GM18867 (cell line): ENCODE data around the gene STRAP.
"Not testable (repeated sequence)": the region's sequence is repeated elsewhere in the genome, so short reads cannot be mapped to it uniquely, and the experiment has no call there.

Experiments
- ATAC-seq: cut with Tn5 transposase; IDR thresholded peaks from one replicate; pipeline ENCODE4 v1.9.1; 2021; ENCODE audit warnings: mild to moderate bottlenecking, moderate library complexity; ENCODE audit not compliant: unreplicated experiment

STRAP gene

DNA sequence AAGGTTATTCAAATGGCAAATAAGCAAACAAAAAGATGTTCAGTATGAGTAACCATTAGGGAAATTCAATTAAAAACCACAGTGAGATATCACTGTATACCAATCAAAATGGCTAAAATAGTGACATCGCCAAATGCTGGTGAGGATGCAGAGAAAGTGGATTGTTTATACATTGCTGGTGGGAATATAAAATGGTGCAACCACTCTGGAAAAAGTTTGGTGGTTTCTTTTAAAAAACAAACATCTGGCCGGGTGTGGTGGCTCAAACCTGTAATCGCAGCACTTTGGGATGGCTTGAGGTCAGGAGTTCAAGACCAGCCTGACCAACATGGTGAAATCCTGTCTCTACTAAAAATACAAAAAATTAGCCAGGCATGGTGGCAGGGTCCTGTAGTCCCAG is 14.0 kb upstream of the STRAP start:
- ATAC-seq, result no peak

DNA sequence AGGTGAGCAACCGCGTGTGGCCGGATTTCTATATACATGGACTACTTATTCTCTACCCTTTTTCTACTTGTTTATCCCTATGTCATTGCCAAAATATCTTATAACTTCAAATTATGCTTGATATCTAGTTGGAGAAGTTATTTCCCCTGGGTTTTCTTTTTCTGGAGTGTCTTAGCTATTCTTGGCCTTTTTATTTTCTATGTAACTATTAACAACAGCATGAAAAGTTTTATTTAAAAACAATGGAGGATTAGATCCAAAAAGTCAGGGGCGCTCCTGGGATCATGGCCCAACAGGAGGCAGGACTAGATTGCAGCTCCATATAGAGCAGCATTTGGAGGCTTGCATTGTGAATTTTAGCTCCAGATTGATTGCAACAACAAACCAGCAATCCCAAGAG is 8.6 kb upstream of the STRAP start:
- ATAC-seq, result no peak

DNA sequence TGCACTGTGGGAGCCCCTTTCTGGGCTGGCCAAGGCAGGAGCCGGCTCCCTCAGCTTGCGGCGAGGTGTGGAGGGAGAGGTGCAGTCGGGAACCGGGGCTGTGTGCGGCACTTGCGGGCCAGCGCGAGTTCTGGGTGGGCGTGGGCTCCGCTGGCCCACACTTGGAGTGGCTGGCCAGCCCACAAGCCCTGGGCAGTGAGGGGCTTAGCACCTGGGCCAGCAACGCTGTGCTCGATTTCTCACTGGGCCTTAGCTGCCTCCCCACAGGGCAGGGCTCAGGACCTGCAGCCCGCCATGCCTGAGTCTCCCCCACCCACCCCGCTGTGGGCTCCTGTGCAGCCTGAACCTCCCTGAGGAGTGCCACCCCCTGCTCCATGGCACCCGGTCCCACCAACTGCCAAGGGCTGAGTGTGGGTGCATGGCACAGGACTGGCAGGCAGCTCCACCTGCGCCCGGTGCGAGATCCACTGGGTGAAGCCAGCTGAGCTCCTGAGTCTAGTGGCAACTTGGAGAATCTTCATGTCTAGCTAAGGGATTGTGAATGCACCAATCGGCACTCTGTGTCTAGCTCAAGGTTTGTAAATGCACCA is 7.5 kb upstream of the STRAP start:
- ATAC-seq, result not testable (repeated sequence)

DNA sequence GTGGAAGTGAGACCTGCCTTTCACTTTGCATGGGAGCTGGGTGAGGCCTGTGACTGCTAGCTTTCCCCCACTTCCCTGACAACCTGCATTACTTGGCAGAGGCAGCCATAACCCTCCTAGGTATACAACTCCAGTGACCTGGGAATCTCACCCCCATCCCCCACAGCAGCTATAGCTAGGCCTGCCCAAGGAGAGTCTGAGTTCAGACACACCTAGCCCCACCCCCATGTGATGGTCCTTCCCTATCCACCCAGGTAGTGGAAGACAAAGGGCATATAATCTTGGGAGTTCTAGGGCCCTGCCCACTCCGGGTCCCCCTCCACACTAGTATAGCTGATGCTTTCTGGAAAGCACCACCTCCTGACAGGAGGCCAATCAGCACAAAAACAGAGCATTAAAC is 6.3 kb upstream of the STRAP start:
- no peak for ATAC-seq

DNA sequence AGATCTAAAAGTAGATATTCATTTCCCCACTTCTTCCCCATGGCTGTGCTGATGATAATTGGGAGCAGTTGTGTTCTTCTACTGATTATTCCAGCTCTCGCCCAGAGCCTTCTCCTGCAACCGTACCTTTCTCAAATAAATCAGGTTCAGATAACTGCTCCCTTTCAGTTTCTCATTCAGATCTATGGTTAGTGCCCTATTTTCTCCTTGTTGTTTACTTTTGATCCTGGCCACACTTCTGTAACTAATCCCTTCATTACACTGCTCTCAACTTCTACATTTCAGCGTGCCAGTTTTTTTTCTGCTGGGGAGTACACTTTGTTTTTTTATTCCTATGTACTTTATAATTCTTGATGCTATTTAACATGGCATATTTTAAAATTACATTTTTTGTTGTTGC is 2.8 kb upstream of the STRAP start:
- no peak for ATAC-seq

DNA sequence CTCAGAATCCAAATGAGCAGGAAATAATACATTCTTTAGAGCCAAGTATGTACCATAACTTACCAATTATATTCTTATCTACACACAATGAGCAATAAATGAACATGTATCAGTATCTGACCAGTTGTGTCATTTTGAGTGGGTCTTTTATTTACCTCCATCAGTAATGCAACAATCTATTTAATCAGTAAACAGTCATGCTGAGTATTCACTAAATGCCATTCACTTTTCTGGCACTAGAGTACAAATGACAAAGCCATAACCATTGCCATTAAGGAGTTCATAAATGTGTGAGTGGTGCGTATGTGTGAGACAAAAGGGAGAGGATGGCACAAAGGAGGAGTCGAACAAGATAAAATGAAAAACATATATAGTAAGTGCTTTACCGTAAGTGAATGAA is 1.5 kb upstream of the STRAP start:
- no peak for ATAC-seq

DNA sequence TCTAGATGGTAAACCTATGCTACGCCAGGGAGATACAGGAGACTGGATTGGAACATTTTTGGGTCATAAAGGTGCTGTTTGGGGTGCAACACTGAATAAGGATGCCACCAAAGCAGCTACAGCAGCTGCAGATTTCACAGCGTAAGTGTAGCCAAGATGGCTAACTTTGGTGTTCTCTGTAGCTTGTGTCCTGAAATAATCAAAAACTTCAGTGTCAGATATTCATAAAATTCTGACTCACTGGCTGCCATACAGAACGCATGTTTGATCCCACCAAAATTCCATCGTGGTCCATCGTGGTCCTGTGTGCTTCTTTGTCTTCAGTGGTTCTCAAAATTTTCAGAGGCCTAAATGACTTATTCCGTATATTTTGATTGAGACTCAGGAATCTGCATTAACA is 1.3 kb downstream of the STRAP start:
- ATAC-seq, result no peak

DNA sequence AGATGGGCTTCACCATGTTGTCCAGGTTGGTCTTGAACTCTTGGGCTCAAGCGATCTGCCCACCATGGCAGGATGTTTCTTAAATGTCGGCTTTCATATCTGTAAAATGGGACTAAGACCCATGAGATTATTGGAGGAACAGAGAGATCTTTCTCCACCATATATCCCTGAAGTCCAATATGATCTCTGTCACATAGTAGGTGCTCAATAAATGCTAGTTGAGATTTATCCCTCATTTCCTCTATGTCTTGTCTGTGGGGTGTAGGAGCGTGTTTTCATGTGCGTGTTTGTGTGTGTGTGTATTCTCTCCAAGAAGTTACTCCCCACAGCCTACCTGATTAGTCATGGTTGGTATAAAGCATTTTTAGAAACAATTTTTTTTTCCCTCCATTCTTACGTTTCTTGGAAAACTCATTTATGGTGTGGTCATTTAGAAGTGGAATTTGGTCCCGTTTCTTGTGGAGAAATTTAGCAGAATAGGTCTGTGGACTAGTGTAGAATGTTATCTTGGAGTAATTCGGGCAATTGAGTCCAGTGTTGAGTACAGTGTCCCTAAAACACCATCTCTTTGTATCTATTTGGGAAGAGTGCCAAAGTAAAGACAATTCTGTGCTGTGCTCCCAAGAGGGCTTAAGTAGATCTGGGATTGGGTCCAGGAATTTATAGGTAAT is 4.3 kb downstream of the STRAP start:
- no peak for ATAC-seq

DNA sequence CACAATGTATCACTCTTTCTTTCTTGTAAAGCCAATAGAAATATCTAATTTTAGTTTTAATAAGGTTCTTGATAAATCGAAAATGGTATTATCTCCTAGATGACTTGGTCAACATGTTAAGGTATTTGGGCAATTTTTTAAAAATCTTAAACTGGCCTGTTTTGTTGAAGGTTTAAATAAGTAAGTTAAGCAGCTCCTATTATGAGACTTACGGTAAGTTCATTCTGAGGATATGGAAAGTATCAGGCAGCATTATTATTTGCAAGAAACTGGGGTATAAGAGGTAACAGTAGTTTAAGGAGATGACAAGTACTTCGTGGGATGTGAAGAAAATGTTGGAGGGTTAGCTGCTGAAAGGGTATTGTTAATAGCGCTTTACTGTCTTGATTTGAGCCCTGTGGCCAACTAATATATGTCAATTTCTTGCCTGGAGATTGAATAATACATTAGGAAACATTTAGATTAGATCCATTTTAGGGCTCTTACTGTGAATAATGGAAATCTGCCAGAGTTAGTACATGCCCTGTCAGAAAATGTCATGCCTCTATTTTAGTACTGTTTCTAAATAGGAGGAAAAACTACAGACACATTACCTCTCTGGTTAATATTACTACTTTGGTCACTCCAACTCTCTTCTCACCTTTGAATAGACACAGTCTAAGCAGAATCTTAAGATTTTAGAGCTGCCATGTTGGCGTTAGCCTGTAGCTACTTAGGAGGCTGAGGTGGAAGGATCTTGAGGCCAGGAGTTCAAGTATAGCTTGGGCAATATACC is 5.0 kb downstream of the STRAP start:
- ATAC-seq, result no peak

DNA sequence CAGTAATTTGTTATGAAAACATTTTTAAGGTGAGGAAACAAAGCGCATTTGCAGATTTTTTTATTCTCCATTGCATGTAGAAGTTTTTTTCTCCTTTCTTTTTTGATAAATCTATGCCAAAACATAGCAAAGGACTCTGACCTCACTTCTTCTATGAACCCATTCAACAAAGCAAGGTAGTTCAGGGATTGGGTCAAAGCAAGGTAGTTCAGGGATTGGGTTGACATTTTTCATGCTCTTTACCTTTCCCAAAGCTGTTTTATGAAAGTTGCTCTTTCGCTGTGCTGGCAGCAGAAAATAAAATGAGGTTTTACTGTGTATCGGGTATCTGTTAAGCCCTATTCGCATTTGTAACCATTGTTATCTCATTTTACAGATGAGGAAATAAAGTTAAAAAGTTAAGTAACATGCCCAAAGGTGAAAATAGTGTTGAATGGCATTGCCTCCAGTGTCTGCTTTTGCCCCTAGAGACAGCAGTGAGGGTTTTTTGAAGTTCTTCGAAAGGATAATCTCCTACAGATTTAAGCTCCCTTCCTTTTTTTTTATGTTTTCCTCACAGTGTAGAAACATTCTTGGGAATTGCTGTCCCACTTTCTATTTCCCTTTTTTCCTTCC is 10.6 kb downstream of the STRAP start:
- ATAC-seq, result no peak

DNA sequence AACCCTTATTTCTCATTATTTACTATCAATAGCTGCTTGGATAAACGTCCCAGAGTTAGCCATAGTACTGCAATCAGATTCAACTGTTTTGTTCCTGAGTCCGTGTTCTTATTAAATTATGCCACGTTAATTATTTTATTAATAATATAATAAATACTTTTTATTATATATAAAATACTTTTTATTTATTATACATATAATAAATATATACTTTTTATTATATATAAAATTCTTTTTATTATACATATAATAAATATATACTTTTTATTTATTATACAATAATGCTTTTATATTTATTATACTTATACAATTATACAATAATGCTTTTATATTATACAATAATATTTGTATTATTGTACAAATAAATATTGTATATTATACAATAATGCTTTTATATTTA is 11.1 kb downstream of the STRAP start:
- no peak for ATAC-seq

DNA sequence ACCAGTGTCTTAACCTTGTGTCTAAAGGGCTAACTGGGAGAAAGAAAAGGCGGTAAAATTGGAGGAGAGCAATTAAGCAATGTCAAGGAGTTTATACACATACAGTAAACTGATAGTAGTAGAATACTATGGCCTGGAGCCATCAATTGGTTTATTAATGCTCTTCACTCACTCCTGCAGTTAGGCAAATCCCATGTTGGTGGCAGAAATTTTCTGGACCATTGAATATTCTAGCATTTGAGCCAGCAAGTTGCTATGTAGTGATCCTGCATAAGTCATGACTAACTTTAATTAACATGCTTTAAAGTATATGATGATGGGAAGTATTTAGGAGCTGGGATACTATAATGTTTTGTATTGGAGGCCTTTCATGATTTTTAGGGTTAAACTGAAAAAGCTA is 14.7 kb downstream of the STRAP start:
- no peak for ATAC-seq

DNA sequence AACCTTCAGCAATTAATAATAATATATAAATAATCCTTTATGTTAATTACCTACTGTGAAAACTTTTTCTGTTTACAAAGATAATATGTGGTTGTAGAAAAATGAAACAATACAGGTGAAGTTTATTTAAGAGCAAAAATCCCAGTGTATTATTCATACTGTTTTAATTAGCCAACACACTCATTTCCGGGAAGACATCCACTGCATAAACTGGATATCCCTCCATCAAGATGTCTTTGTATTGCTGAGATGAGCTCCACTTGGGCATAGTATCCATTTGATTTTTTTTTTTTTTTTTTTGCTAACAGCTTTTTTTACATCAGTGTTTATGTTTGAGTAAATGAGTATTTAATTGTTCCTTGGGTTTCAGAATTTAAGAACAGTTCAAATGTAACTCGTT is 15.2 kb downstream of the STRAP start:
- ATAC-seq, result no peak

DNA sequence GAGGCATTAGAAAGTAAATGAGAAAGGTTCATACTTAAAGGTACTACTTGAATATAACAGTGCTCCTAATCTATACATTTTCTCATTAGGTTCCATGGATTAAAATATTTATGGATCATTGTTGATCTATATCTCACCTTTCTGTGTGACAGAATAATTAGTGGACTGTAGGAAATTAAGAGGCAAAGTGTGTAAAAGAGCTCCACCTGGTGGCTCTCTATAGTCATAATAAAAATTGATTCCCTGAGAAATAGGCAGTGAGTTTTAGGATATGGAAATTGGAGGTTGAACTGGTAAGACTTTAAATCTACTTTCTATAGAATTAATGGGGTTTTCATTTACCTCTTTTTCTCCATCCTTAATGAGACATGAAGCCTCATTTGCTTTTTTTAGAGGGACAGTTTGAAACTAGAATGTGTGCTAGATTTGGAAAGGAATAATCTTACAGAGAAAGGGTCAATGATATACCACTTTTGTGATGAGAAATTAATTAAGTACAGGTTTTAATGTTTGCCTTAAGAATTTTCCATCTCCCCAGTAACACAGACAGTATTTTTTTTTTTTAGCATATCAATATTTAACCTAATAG is 17.2 kb downstream of the STRAP start:
- ATAC-seq, result peak; percentile 73

DNA sequence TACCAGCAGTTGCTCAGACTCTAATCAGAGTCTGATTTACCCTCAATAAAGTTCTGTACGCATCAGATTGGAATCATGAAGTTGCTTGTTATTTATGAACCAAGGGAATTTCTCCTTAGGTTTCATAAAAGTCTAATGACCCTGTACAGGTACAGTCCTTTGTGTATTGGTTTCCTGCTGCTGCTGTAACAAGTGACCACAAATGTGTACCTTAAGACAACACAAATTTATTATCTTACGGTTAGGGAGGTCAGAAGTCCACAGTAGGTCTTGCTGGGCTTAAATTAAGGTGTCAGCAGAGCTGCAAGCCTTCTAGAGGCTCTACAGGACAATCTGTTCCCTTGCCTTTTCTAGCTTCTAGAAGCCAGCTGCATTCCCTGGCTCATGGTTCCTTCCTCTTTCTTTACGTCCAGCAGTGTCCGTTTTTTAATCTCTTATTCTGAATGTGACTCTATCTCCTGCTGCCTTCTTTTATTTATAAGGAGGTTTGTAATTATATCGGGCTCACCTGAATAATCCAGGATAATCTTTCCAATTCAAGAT is 22.3 kb downstream of the STRAP start:
- ATAC-seq, result no peak

DNA sequence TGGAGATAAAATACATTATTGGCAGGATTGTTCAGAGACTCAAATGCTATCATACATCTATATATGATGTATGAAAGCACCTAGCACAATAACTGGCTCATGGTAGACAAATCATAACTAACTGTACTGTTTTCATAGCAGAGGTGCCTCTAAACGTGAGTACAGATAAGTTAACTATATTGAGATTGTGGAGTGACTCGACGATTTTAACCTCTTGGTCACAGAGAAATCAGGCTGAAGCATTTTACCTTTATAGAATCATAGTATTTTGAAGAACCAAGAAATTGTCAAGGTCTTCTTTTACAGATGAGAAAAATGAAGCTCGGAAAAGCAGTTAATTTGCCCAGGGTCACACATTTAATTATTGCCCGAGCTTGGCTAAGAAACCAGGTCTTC is 28.3 kb downstream of the STRAP start:
- no peak for ATAC-seq

DNA sequence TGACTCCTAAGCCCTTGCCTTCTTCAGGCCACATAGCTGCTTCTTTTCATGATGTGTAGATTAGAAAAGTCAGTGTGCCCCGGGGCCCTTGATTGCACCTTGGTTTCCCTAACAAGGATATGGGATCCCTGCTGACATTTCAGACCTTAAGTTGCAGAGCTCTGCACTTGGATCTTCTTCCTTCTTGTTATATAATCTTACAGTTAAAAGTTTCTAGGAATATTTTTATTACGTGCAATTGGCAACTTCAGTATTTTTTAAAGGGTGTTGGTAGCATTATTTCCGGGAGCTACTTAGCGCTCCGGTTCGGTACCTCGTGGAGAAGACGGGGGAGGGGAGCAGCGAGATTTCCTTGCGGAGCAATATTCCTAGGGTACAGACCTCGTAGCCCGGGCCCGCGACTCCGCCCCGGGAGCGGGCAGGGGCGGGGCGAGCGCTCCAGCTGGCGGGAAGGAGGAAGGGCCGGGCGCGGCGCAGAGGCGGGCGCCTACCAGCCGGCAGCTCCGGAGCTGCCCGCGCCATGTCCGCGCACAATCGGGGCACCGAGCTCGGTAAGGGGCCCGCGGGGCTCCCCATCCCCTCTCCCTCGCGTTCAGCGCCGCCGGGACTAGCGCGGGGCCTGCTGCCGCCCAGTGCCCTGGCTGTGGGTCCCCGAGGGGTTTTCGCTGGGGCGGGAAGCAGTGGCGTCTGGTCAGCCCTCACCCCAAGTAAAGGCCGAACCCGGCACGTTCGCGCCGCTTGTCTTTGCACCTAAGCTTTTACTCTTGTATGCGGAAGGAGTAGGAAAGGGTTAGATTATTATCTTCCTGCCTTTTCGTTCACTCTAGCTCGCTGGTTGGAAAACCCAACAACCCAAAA is 28.9 kb downstream of the STRAP start, which contains the start of gene DERA:
DERA (plus strand) TSS at position 469 of the 858 bp plus-strand sequence; CDS start at position 521, 52 bp downstream.
- ATAC-seq, result peak; percentile 97

DNA sequence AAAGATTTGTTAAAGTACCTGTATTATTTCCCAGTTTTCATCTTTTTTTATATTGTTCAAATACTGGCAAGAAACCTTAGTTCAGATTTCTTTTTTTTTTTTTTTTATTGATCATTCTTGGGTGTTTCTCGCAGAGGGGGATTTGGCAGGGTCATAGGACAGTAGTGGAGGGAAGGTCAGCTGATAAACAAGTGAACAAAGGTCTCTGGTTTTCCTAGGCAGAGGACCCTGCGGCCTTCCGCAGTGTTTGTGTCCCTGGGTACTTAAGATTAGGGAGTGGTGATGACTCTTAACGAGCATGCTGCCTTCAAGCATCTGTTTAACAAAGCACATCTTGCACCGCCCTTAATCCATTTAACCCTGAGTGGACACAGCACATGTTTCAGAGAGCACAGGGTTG is 29.7 kb downstream of the STRAP start:
- ATAC-seq, result not testable (repeated sequence)

DNA sequence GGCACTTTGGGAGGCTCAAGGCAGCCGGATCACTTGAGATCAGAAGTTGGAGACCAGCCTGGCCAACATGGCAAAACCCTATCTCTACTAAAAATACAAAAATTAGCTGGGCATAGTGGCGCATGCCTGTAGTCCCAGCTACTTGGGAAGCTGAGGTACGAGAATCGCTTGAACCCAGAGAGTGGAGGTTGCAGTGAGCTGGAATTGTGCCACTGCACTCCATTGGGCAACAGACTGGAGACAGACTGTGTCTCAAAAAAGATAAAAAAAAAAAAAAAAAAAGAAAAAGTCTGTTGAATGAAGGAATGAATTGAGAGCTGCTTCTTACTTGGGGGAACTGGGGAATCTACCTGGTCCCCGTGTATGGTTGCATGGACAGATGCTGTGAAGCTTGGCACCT is 31.9 kb downstream of the STRAP start:
- not testable (repeated sequence) for ATAC-seq

DNA sequence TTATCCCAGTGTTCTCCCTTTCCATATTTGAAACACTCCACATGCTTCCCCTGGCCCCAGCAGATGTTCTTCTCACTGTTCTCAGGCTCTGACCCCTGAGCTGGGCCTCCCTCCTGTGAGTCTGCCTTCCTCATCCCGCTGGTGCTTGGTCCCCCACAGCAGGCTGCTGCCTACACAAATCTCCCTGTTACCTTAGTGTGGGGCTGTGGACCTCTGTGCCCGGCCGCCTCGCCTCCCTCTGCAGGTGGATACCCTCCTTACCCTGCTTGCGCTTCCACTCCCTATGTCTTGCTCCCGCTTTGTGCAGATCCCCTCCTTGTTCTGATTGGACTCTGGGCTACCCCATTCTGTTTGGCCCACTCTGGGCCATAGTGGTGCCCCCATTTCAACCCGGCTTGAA is 35.9 kb downstream of the STRAP start:
- ATAC-seq, result no peak
